Thoracic aorta (tissue), 2 donors: Measurements from ENCODE around the gene DPP4. TPM values are rescaled to one million over a fixed set of nuclear protein-coding genes. Genes with fewer than 3 reads are reported as not detected.

Experiments
- ATAC-seq: fragments of 150-250 bp; one replicate; pipeline ENCODE4 v1.8.0; 2017; ENCODE audit warnings: low read depth; ENCODE audit not compliant: insufficient number of reproducible peaks, low FRiP score
- DNase-seq: peaks from one replicate; pipeline ENCODE4 v3.0.0-alpha.2; 2020; ENCODE audit warnings: low spot score
- H3K27ac ChIP-seq, 2 donors: fragments of 200-600 bp; sonication (generic); 1 replicate in 1 of 2; 2 replicates in 1 of 2; pipeline ENCODE4 v1.5.1; 2016; ENCODE audit warnings: mild to moderate bottlenecking in 2 of 2, moderate library complexity in 2 of 2
- H3K27me3 ChIP-seq: fragments of 200-600 bp; sonication (generic); replicated peaks from 2 replicates; pipeline ENCODE4 v1.6.0; 2016; ENCODE audit warnings: mild to moderate bottlenecking; ENCODE audit not compliant: insufficient read depth
- H3K36me3 ChIP-seq: fragments of 200-600 bp; sonication (generic); one replicate; pipeline ENCODE4 v1.5.1; 2016
- H3K4me1 ChIP-seq, 2 donors: fragments of 200-600 bp; sonication (generic); 1 replicate in 1 of 2; 2 replicates in 1 of 2; pipeline versions ENCODE4 v1.5.1 to v1.6.0; 2016; ENCODE audit warnings: low read depth in 2 of 2, mild to moderate bottlenecking in 1 of 2; ENCODE audit not compliant: control insufficient read depth in 1 of 2
- H3K4me3 ChIP-seq: fragments of 200-600 bp; sonication (generic); 2 replicates; pipeline ENCODE4 v1.5.1; 2016; ENCODE audit warnings: mild to moderate bottlenecking
- H3K9me3 ChIP-seq: fragments of 200-600 bp; sonication (generic); 2 replicates; pipeline ENCODE4 v1.5.1; 2016
- CTCF ChIP-seq: fragments of 200-600 bp; sonication (generic); IDR thresholded peaks from one replicate; pipeline ENCODE4 v1.5.1; 2019; ENCODE audit warnings: antibody characterized with exemption
- total RNA-seq, 2 donors: library from RNA; depleted of rRNA; stranded (reverse); fragments of >200 nt; gene quantifications; one replicate each; pipeline versions ENCODE4 v1.1.0 to v1.2.3, GENCODE V29; 2016

The DPP4 gene
- total RNA-seq, 2 donors from 2014 or later, result 2.0 to 2.1 TPM

GRCh38 chr2:162011706-162012564 is 62.1 kb downstream of the DPP4 start:
- no peaks in the 10 kb centered on the region for H3K4me1 ChIP-seq
- H3K9me3 ChIP-seq, result no peaks in the 10 kb centered on the region
- H3K4me3 ChIP-seq, result no peak overlapping the region
- ATAC-seq (no peak), DNase-seq (no peak)
- H3K36me3 ChIP-seq, result no peaks in the 10 kb centered on the region
- H3K27ac ChIP-seq, result no peak overlapping the region
- no peaks in the 10 kb centered on the region for H3K27me3 ChIP-seq
- TF ChIP-seq CTCF, result no peak

- H3K27me3 ChIP-seq, result no peaks in the 10 kb centered on the region
- no peak for ATAC-seq
- DNase-seq, result no peak
- no peaks in the 10 kb centered on the region for H3K36me3 ChIP-seq
- H3K4me3 ChIP-seq, result no peak overlapping the region
- no peaks in the 10 kb centered on the region for H3K4me1 ChIP-seq
- H3K9me3 ChIP-seq, result no peaks in the 10 kb centered on the region
- no peak for TF ChIP-seq CTCF
- H3K27ac ChIP-seq, result no peak overlapping the region
These were observed 64.5 kb downstream of the DPP4 start for GRCh38 chr2:162009543-162009942.

GRCh38 chr2:162007447-162008040 is 66.5 kb downstream of the DPP4 start:
- no peak overlapping the region for H3K4me3 ChIP-seq
- H3K27ac ChIP-seq, result no peak overlapping the region
- peak; percentile 59 for TF ChIP-seq CTCF
- ATAC-seq (no peak), DNase-seq (no peak)
- H3K9me3 ChIP-seq, result no peaks in the 10 kb centered on the region
- no peaks in the 10 kb centered on the region for H3K4me1 ChIP-seq
- H3K36me3 ChIP-seq, result no peaks in the 10 kb centered on the region
- no peaks in the 10 kb centered on the region for H3K27me3 ChIP-seq

GRCh38 chr2:162006337-162006736 is 67.7 kb downstream of the DPP4 start:
- DNase-seq (no peak), ATAC-seq (no peak)
- no peaks in the 10 kb centered on the region for H3K4me1 ChIP-seq
- H3K4me3 ChIP-seq, result no peak overlapping the region
- H3K27ac ChIP-seq, result no peak overlapping the region
- no peaks in the 10 kb centered on the region for H3K27me3 ChIP-seq
- H3K9me3 ChIP-seq, result no peaks in the 10 kb centered on the region
- TF ChIP-seq CTCF, result no peak
- H3K36me3 ChIP-seq, result no peaks in the 10 kb centered on the region

GRCh38 chr2:162004031-162004430 is 70.0 kb downstream of the DPP4 start:
- ATAC-seq, result no peak
- H3K4me1 ChIP-seq, result no peaks in the 10 kb centered on the region
- H3K9me3 ChIP-seq, result no peaks in the 10 kb centered on the region
- H3K27me3 ChIP-seq, result no peaks in the 10 kb centered on the region
- H3K4me3 ChIP-seq, result no peak overlapping the region
- no peak for DNase-seq
- H3K36me3 ChIP-seq, result no peaks in the 10 kb centered on the region
- no peak overlapping the region for H3K27ac ChIP-seq
- no peak for TF ChIP-seq CTCF
